Vagina (tissue), 2 donors: ENCODE measurements around the gene CECR2. TPM values are rescaled to one million over a fixed set of nuclear protein-coding genes. Genes with fewer than 3 reads are reported as not detected.

Source experiments
- DNase-seq, 2 donors: peaks; one replicate each; pipeline ENCODE4 v3.0.0-alpha.2; 2017; ENCODE audit errors: extremely low spot score in 2 of 2
- H3K27ac ChIP-seq: fragments of 200-600 bp; sonication (generic); one replicate; pipeline ENCODE4 v1.5.1; 2019
- H3K27me3 ChIP-seq: fragments of 200-600 bp; sonication (generic); one replicate; pipeline ENCODE4 v1.5.1; 2019
- H3K36me3 ChIP-seq, 2 donors: fragments of 200-600 bp; sonication (generic); one replicate each; pipeline ENCODE4 v1.5.1; 2017 to 2019
- H3K4me1 ChIP-seq: fragments of 200-600 bp; sonication (generic); one replicate; pipeline ENCODE4 v1.5.1; 2019
- H3K4me3 ChIP-seq, 2 donors: fragments of 200-600 bp; sonication (generic); 1 replicate in 1 of 2; 2 replicates in 1 of 2; pipeline ENCODE4 v1.5.1; 2016 to 2019
- H3K9me3 ChIP-seq: fragments of 200-600 bp; sonication (generic); one replicate; pipeline ENCODE4 v1.5.1; 2019
- POLR2A ChIP-seq, 2 donors: fragments of 450-650 bp; IDR thresholded peaks; one replicate each; pipeline ENCODE4 v1.6.1; 2017; ENCODE audit warnings: antibody characterized with exemption in 2 of 2, mild to moderate bottlenecking in 2 of 2, moderate library complexity in 2 of 2
- POLR2AphosphoS5 ChIP-seq, 2 donors: sonication (generic); formaldehyde crosslinking; IDR thresholded peaks; one replicate each; pipeline ENCODE4 v1.9.0; 2017; ENCODE audit warnings: antibody characterized with exemption in 2 of 2, mild to moderate bottlenecking in 2 of 2, low read depth in 1 of 2; ENCODE audit not compliant: insufficient read depth in 1 of 2
- intact Hi-C: fragments of 100-400 bp; cut with DNase I; formaldehyde crosslinking; loops from one replicate; pipeline ENCODE4 v1.15.1; 2023
- total RNA-seq: library from RNA; depleted of rRNA; stranded (reverse); fragments of >200 nt; gene quantifications from one replicate; pipeline ENCODE4 v1.2.3, GENCODE V29; 2016
- TF ChIP-seq, protein P1 (sequence below), 3 experiments: fragments of 450-650 bp in 2 of 3; fragments of 200-600 bp in 1 of 3; sonication (generic) in 1 of 3; IDR thresholded peaks; one replicate each; pipeline ENCODE4 v1.5.1; 2017 to 2019; ENCODE audit warnings: antibody characterized with exemption in 3 of 3, mild to moderate bottlenecking in 2 of 3, moderate library complexity in 2 of 3

CECR2 gene
- 0.98 TPM for total RNA-seq

DNA sequence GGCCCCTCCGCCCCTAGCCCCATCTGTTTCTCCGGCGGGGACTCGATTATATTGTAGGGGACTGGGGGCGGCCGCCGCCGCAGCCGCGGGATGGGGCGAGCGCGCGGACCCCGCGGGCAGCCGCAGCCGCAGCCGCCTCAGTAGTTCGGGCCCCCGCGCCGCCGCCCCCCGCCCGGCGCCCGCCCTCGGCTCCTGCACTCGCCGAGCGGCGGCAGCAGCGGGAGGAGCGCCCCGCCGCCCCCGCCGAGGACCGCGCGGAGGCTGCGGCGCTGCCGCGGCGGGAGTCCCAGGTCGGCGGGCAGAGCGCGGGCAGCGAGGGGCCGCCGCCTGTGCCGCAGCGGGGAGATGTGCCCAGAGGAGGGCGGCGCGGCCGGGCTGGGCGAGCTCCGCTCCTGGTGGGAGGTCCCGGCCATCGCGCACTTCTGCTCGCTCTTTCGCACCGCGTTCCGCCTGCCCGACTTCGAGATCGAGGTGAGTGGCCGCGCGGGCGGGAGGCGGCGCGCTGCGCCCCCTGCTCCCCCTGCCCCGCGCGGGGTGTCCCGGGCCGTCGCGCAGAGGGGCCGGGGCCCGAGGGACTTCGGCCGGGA, at the start of gene CECR2:
Gene CECR2, plus strand, starts transcription at position 22 of the 587 bp plus-strand sequence. Its CDS starts 324 bp downstream, at position 346.
- no peaks in the 10 kb centered on the region for H3K27me3 ChIP-seq
- no peaks in the 10 kb centered on the region for H3K9me3 ChIP-seq
- H3K4me1 ChIP-seq: peaks cover 22% of the 10 kb centered on the region
- no peak for TF ChIP-seq POLR2A (IDR thresholded peaks at IDR 0.05)
- TF ChIP-seq, protein P1, sequence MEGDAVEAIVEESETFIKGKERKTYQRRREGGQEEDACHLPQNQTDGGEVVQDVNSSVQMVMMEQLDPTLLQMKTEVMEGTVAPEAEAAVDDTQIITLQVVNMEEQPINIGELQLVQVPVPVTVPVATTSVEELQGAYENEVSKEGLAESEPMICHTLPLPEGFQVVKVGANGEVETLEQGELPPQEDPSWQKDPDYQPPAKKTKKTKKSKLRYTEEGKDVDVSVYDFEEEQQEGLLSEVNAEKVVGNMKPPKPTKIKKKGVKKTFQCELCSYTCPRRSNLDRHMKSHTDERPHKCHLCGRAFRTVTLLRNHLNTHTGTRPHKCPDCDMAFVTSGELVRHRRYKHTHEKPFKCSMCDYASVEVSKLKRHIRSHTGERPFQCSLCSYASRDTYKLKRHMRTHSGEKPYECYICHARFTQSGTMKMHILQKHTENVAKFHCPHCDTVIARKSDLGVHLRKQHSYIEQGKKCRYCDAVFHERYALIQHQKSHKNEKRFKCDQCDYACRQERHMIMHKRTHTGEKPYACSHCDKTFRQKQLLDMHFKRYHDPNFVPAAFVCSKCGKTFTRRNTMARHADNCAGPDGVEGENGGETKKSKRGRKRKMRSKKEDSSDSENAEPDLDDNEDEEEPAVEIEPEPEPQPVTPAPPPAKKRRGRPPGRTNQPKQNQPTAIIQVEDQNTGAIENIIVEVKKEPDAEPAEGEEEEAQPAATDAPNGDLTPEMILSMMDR (IDR thresholded peaks at IDR 0.05): no peak
- no peak for TF ChIP-seq POLR2AphosphoS5 (IDR thresholded peaks at IDR 0.05; ENCODE audit: insufficient read depth in 1 of 2, low read depth in 1 of 2)
- no peak for DNase-seq
- peak within 1 kb of the TSS; percentile 51 for H3K27ac ChIP-seq
- peak within 1 kb of the TSS; percentile 43 to 68 for H3K4me3 ChIP-seq
- no peaks in the 10 kb centered on the region for H3K36me3 ChIP-seq
- intact Hi-C loops: no loop called here

DNA sequence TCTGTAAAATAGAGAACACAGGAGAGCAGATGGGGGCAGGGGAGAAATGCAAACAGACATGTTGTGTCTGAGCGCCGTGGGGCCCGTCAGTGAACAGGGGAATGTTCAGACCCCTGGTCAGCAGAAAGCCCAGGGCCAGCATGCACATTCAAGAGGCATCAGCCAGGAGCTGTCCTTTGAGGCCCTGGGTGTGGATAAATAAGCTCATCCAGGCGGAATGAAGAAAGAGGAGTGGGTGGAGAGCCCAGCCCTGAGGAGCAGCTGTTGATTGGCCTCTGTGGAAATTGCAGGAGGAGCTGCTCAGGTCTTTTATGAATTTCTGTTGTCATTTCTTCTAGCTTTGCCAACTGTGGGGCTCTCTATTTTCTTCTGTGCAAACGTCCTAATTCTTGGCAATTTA, 49.7 kb upstream of the CECR2 start:
- intact Hi-C loops: no loop called here
- no peaks in the 10 kb centered on the region for H3K36me3 ChIP-seq
- no peak for DNase-seq
- H3K4me1 ChIP-seq: no peaks in the 10 kb centered on the region
- no peak overlapping the region for H3K27ac ChIP-seq
- H3K27me3 ChIP-seq: no peaks in the 10 kb centered on the region
- H3K4me3 ChIP-seq: no peak overlapping the region
- no peaks in the 10 kb centered on the region for H3K9me3 ChIP-seq
- TF ChIP-seq POLR2A (IDR thresholded peaks at IDR 0.05) (no peak), POLR2AphosphoS5 (IDR thresholded peaks at IDR 0.05; ENCODE audit: insufficient read depth in 1 of 2, low read depth in 1 of 2) (no peak)
- TF ChIP-seq, protein P1 (IDR thresholded peaks at IDR 0.05): no peak

DNA sequence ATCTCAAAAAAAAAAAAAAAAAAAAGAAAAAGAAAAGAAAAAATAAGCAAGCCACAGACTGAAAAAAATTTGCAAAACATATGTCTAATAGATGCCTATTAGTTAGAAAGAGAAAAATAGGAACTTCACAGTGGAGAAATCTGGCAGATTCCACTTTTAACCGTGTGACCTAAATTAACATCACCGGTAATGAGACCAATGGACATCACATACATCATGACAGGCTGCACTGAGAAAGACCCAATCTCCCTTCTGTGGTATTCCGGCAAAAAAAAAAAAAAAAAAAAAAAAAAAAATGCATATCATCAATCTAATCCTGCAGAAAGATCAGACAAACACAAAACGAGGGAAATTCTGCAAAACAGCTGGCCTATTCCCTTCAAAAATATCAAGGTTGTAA, 46.7 kb upstream of the CECR2 start:
- no peak overlapping the region for H3K4me3 ChIP-seq
- TF ChIP-seq POLR2AphosphoS5 (IDR thresholded peaks at IDR 0.05; ENCODE audit: insufficient read depth in 1 of 2, low read depth in 1 of 2) (no peak), POLR2A (IDR thresholded peaks at IDR 0.05) (no peak)
- TF ChIP-seq, protein P1 (IDR thresholded peaks at IDR 0.05): no peak

DNA sequence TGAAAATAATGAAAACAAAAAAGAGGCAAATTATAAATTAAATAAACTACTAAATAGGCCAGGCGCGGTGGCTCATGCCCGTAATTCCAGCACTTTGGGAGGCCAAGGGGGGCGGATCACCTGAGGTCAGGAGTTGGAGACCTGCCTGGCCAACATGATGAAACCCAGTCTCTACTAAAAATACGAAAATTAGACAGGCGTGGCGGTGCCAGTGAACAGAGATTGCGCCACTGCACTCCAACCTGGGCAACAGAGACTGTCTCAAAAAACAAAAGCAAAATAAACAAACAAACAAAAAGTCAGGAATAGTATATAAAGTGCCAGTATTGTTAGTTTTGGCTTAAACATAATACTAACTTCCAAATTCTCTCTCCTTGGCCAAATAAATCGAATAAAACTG, 37.6 kb upstream of the CECR2 start:
- Histone ChIP-seq H3K27me3 (no peaks in the 10 kb centered on the region), H3K4me3 (no peak overlapping the region), H3K36me3 (no peaks in the 10 kb centered on the region), H3K9me3 (no peaks in the 10 kb centered on the region), H3K27ac (no peak overlapping the region), H3K4me1 (no peaks in the 10 kb centered on the region)
- intact Hi-C loops: no loop called here
- TF ChIP-seq POLR2A (IDR thresholded peaks at IDR 0.05) (no peak), POLR2AphosphoS5 (IDR thresholded peaks at IDR 0.05; ENCODE audit: insufficient read depth in 1 of 2, low read depth in 1 of 2) (no peak)
- TF ChIP-seq, protein P1 (IDR thresholded peaks at IDR 0.05): no peak
- no peak for DNase-seq

More for the DNA sequence above, 46.7 kb upstream of the CECR2 start:
- H3K27me3 ChIP-seq: no peaks in the 10 kb centered on the region
- no peak overlapping the region for H3K27ac ChIP-seq
- H3K4me1 ChIP-seq: no peaks in the 10 kb centered on the region
- H3K36me3 ChIP-seq: no peaks in the 10 kb centered on the region
- intact Hi-C loops: no loop called here
- no peaks in the 10 kb centered on the region for H3K9me3 ChIP-seq
- no peak for DNase-seq

DNA sequence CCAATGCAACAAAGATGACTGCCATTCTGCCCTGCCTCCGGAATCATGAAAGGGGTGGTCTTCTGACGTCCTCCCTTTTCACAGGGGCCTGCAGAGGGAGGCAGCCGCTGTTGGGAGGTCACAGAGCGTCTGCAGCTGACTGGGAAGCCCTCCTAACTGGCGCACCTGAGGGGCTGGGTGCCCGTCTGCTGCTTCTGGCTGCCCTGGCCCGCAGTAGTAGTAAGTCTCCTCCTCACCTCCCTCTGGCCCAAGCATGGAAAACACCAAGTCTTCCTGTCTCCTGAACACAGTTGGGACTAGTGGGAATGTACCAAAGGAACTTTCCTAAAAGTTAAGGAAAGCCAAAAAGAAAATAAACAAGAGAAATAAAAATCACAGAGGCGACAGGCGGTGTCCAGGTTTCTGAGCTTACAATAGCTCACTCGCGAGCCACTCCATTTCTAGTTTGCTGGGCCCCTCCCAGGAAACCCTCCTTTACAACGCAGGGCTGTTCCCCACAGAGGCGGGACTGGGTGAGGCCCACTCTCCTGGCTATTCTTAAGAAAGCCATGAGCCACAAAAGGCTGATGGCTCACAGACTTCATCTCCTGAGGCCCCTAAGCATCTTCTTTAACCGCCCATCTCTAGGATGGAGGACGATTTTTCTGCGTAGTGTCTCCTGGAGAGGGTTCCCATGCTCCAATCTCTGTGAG, 37.0 kb upstream of the CECR2 start:
- intact Hi-C loops: no loop called here
- DNase-seq: no peak
- TF ChIP-seq POLR2AphosphoS5 (IDR thresholded peaks at IDR 0.05; ENCODE audit: insufficient read depth in 1 of 2, low read depth in 1 of 2) (no peak), POLR2A (IDR thresholded peaks at IDR 0.05) (no peak)
- TF ChIP-seq, protein P1 (IDR thresholded peaks at IDR 0.05): no peak
- Histone ChIP-seq H3K4me1 (no peaks in the 10 kb centered on the region), H3K9me3 (no peaks in the 10 kb centered on the region), H3K27ac (no peak overlapping the region), H3K4me3 (no peak overlapping the region), H3K36me3 (no peaks in the 10 kb centered on the region), H3K27me3 (no peaks in the 10 kb centered on the region)
